NCI-H128 (cell line): ENCODE results near the gene SUB1.
"Not testable (repeated sequence)": the region's sequence is repeated elsewhere in the genome, so short reads cannot be mapped to it uniquely, and the experiment has no call there.

ENCODE experiments used
- DNase-seq: peaks from one replicate; lab custom pipeline; 2025; ENCODE audit not compliant: unreplicated experiment; lab: John Stamatoyannopoulos, UW

SUB1 gene

GRCh38 chr5:32585446-32586275 is at the start of gene SUB1:
SUB1 (plus strand) TSS chr5:32585557; CDS start chr5:32588513, 2,956 bp downstream.
- peak; percentile 83 for DNase-seq

DNA sequence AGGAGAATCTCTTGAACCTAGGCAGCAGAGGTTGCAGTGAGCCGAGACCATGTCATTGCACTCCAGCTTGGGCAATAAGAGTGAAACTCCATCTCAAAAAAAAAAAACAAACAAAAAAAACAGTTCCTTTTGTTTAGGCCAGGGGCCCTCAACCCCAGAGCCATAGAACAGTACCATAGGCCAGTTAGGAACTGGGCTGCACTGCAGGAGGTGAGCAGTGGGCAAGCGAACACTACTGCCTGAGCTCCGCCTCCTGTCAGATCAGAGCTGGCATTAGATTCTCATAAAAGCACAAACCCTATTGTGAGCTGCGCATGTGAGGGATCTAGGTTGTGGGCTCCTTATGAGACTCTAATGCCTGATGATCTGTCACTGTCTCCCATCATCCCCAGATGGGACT is 49.1 kb upstream of the SUB1 start:
- DNase-seq = no peak

- not testable (repeated sequence) for DNase-seq
These were observed 47.8 kb upstream of the SUB1 start for GRCh38 chr5:32537437-32538029.

DNA sequence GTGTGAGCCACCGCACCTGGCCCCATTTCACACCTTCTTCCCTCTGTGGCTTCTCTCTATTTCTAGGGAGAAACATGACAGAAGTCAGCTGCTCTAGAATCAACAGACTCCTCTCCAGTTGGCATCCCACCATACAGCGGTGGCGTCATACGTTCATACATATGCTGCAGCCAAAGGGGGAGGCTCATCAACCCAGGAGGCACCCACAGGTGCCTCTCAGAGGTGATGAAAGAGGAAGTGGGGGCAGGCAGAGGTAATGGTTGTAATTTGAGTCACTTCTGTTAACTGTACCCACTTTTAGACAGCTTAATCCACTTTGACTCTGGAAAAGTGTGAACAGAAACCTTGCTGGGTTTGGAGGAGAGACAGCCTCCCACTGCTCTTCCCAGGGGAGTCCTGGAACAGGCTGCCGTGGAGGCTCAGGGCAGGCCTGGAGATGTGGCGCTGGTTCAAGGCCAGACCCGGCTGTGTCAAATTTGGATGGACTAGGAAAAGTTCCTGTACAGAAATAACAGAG is 47.3 kb upstream of the SUB1 start:
- DNase-seq = no peak

DNA sequence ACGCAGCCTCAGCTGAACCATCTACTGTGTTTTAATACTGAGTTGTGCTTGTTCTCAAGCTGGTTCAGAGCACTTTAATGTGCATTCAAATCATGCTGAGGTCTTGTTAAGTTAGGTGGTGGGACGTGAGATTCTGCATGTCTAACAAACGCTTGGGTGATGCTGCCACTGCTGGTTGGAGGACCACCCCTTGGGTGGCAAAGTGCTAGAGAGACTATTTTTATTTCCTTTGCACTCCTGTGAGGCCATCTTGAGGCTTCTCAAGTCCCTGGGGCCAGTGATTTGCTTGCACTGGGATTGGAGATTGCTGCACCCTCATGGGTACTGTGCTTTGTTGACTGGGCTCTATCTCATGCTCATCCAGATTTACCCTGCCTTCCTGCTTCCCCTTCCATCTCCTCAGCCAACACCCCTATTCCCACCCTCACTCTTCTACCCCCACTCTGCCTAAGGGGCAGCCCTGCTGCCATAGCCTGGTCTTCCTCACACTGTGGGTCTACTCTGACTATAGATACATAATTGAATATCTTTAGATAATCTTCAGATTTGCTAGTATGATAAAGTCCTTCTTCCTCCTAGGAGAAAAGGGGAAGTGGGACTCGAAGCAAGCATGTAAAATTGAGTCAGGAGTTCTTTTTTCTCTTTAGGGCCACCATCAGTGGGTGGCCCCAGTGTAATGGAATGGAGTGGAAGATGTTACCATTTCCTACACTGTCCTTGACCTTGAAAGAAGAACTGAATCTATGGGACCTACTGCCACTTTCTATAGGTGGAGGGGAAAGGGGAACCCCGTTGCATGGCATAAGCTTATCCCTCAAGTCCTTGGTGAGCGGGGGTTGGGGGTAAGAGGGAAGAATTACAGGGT is 45.1 kb upstream of the SUB1 start:
- DNase-seq = no peak

- no peak for DNase-seq
These were observed 44.1 kb upstream of the SUB1 start for GRCh38 chr5:32541241-32541640.

DNA sequence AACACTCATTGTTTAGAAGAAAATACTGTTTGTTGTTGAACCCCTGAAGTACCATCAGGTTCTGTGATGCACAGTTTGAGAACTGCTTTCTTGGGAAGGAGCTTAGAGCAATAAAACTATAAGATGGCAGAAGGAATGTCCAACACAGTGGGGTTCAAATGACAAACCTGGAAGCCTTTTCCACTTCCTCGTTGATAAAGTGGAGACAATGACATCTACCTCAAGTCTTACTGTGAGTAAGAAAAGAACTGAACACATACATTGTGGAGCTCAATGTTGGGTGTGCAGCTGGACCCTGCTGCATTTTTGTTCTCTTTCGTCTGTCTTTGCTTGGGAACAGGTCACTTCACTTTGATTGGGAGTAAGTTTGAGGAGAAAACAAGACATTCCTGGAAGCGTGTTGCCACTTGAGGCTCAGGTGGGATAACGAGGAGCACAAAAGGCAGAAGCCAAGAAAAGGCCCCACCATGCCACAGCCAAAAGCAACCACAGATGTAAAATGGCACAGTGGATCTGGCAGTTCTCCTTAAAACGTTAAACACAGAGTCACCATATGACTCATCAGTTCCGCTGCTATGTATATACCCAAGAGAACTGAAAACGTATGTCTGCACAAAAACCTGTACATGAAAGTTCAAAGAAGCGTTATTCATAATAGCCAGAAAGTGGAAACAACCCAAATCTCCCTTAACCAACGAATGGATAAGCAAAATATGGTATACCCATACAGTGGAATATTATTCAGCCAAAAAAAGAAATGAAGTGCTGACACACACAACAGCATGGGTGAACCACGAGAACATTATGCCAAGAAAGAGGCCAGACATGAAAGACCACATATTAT is 42.9 kb upstream of the SUB1 start:
- DNase-seq = no peak

GRCh38 chr5:32543291-32543690 is 42.1 kb upstream of the SUB1 start:
- no peak for DNase-seq

- no peak for DNase-seq
These were observed 40.1 kb upstream of the SUB1 start for GRCh38 chr5:32545102-32545800.

GRCh38 chr5:32551194-32551593 is 34.2 kb upstream of the SUB1 start:
- no peak for DNase-seq

DNA sequence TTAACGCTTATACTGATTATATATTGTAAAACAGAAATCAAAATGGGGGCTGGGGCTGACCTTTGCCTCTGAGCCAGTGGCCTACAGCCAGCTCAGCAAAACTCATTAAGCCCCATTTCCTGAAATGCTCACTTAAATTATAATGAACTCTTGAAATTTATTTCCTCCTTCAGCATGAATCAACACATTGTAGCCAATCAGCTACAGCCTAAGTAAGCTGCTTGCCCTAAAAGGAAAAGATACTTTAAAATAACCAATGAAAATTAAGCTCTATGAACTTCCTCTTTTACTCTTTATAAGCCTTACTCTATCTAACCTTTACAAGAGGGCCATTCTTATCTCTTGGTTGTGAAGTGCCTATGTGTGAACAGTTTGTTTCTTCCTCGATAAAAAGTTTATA is 33.5 kb upstream of the SUB1 start:
- DNase-seq = no peak

- DNase-seq = not testable (repeated sequence)
These were observed 32.9 kb upstream of the SUB1 start for GRCh38 chr5:32552491-32552890.

- no peak for DNase-seq
These were observed 32.4 kb upstream of the SUB1 start for GRCh38 chr5:32552936-32553335.

- not testable (repeated sequence) for DNase-seq
These were observed 31.1 kb upstream of the SUB1 start for GRCh38 chr5:32554181-32554780.

GRCh38 chr5:32556543-32556942 is 28.8 kb upstream of the SUB1 start:
- not testable (repeated sequence) for DNase-seq

DNA sequence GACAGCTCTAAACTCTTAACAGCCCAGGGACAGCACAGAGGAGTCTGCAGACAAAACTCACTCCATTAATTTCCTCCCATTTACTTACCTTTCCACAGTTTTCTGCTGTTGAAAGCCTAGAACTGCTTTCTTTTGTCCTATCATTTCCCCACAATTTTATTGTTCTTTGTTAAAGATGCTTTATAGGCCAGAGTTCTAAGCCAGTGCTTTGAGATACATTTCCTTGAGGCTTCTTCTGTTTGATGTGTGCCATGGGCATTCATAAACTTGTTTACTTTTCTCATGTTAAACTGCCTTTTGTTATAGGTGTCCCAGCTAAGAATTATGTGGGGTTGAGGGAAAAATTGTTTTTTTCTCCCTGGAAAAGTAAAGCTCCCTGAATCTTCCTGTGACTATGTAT is 25.9 kb upstream of the SUB1 start:
- DNase-seq = no peak

GRCh38 chr5:32559921-32560320 is 25.4 kb upstream of the SUB1 start:
- DNase-seq = no peak

GRCh38 chr5:32562056-32562455 is 23.3 kb upstream of the SUB1 start:
- no peak for DNase-seq

DNA sequence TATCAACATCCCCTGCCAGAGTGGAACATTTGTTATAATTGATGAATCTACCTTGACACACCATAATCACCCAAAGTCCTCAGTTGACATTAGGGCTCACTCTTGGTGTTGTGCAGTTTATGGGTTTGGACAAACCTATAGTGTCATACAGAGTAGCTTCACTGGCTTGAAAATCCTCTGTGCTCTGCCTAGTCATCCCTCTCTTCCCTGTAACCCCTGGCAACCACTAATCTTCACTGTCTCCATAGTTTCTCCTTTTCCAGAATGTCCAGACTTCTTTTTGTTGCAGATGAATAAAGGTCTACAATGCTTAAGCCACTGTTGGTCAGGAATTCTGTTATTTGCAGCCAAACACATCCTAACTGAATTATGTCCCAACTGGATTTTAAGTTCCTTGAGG is 22.5 kb upstream of the SUB1 start:
- no peak for DNase-seq

GRCh38 chr5:32563614-32564013 is 21.7 kb upstream of the SUB1 start:
- DNase-seq = no peak
